HAP-1 (cell line): ENCODE results near the gene CRYBG2.

Experiments
- DNase-seq, 2 experiments: peaks; one replicate each; pipeline ENCODE4 v3.0.0-alpha.2; 2016 to 2020; ENCODE audit warnings: low spot score in 2 of 2
- H3K27me3 ChIP-seq: fragments of 250-450 bp; sonication (Bioruptor Pico); 2 replicates; pipeline ENCODE4 v1.5.1; 2020; ENCODE audit warnings: low read depth, mild to moderate bottlenecking, moderate library complexity
- H3K36me3 ChIP-seq: fragments of 250-450 bp; sonication (Bioruptor Pico); replicated peaks from 2 replicates; pipeline ENCODE4 v1.5.1; 2020; ENCODE audit warnings: mild to moderate bottlenecking
- H3K4me1 ChIP-seq: fragments of 250-450 bp; sonication (Bioruptor Pico); 2 replicates; pipeline ENCODE4 v1.5.1; 2020; ENCODE audit warnings: mild to moderate bottlenecking
- H3K4me3 ChIP-seq: fragments of 250-450 bp; sonication (Bioruptor Pico); 2 replicates; pipeline ENCODE4 v1.5.1; 2020; ENCODE audit warnings: mild to moderate bottlenecking, moderate library complexity
- H3K9me3 ChIP-seq: fragments of 250-450 bp; sonication (Bioruptor Pico); 2 replicates; pipeline ENCODE4 v1.5.1; 2020; ENCODE audit warnings: mild to moderate bottlenecking, moderate library complexity
- in situ Hi-C: fragments of 300-500 bp; cut with MboI; formaldehyde crosslinking; loops from 3 replicates; pipeline ENCODE4 v1.14.3; 2020; ENCODE audit warnings: low sequenced_read_pairs, inconsistent platforms, mixed read lengths

Gene CRYBG2

DNA sequence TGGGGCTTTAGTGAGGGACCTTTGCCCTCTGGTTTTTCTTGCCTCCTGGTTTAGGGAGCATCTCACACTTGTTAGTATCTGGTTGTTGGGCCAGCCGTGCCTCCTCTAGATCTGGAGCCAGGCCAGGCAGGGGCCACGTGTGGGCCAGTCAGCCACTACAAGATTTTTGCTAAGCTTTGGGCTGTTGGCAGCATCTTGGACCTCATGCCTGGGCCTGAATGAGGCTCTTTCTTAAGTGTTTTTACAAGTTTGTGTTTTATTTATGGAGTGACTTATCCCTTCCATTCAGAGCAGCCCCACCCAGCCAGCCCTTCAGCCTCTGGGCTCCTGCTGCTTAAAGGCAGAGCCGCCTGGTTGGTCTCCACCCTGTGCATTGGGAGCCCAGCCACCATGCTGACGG, 75.6 kb downstream of the CRYBG2 start:
- H3K27me3 ChIP-seq: no peaks in the 10 kb centered on the region
- H3K9me3 ChIP-seq: no peaks in the 10 kb centered on the region
- in situ Hi-C loops: no loop called here
- peaks cover 60% of the 10 kb centered on the region for H3K36me3 ChIP-seq
- DNase-seq: no peak
- H3K4me1 ChIP-seq: peaks cover 8% of the 10 kb centered on the region
- no peak overlapping the region for H3K4me3 ChIP-seq

GRCh38 chr1:26277719-26278118, 76.2 kb downstream of the CRYBG2 start:
- H3K9me3 ChIP-seq: no peaks in the 10 kb centered on the region
- peaks cover 8% of the 10 kb centered on the region for H3K4me1 ChIP-seq
- no peak for DNase-seq
- in situ Hi-C loops: no loop called here
- peaks cover 66% of the 10 kb centered on the region for H3K36me3 ChIP-seq
- H3K4me3 ChIP-seq: no peak overlapping the region
- no peaks in the 10 kb centered on the region for H3K27me3 ChIP-seq

DNA sequence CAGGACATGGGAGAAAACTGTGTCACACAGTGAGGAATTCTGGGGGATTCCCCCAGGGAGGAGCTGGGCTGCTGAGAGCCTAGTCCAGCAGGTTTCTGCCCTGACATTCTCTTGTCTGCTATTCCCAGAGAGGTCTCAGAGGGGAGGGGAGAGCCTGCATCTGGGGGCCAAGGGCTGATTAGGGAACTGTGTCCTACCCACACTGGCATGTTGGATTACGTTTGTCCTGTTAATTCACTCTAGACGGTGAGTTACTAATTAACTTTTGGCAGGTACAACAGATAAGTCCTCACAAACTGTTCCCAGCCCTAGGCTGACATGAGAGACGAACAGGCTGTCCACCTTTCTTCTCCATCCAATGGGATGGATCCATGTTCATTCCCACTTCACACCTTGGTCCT, 76.7 kb downstream of the CRYBG2 start:
- DNase-seq: no peak
- peaks cover 68% of the 10 kb centered on the region for H3K36me3 ChIP-seq
- H3K4me1 ChIP-seq: peaks cover 8% of the 10 kb centered on the region
- no peaks in the 10 kb centered on the region for H3K27me3 ChIP-seq
- no peaks in the 10 kb centered on the region for H3K9me3 ChIP-seq
- in situ Hi-C loops: no loop called here
- H3K4me3 ChIP-seq: no peak overlapping the region

DNA sequence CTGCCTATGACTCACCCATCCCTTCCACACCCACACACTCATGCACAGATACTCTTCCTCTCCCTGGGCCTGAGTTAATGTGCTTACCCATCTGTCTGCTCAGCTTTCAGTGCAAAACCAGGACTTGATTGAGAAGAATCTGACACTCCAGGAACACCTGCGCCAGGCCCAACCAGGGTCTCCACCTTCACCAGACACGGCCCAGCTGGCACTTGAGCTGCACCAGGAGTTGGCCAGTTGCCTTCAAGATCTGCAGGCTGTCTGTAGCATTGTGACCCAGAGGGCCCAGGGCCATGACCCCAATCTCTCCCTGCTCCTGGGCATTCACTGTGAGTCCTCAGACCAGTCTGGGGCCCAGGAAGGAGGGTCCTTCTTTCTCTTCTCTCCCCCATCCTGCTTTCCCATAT, 77.5 kb downstream of the CRYBG2 start:
- no peaks in the 10 kb centered on the region for H3K9me3 ChIP-seq
- H3K4me1 ChIP-seq: peaks cover 8% of the 10 kb centered on the region
- no peak for DNase-seq
- no peaks in the 10 kb centered on the region for H3K27me3 ChIP-seq
- H3K4me3 ChIP-seq: no peak overlapping the region
- peaks cover 74% of the 10 kb centered on the region for H3K36me3 ChIP-seq
- in situ Hi-C loops: no loop called here

DNA sequence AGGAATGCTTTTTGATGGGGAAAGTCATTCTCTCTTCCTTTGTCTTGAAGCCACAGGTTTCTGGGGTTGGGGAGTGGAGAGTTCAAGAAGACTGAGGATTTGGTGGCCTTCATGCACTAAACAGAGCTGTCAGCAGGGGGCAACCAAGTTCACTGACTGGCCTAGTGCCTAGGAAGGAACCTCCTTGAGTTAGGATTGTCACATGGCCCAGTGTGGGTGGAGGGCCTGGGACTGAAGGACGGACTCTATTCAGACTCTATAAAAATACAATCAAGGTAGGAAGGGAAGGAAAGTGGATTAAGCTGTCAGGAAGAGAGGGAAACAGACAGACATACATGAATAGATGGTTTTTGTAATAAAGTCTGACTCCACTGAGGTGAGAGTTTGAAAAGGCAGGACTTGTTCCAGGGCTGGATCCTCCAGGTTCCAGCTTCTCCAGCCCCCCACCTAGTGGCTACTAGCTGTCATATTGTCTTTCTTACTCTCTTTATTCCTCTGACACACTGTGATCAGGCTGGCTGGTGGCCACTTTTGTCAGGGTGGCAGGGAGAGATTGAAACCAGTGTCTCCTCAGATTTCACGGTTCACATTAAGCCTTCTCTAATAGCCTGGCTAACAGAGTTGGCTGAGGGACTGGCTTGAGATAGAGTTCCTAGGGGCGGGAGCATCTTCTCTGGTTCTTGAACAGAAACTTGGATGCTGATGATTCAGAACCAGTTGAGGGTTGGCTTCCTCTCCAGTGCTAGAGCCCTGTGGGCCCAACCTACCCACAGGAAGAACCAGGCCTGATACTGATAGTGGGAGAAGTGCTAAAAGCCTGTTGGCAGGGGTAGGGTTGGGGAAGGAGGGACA, 78.1 kb downstream of the CRYBG2 start:
- H3K4me3 ChIP-seq: no peak overlapping the region
- H3K36me3 ChIP-seq: peaks cover 77% of the 10 kb centered on the region
- in situ Hi-C loops: no loop called here
- H3K9me3 ChIP-seq: no peaks in the 10 kb centered on the region
- peak; percentile 78 to 88 for DNase-seq
- peaks cover 8% of the 10 kb centered on the region for H3K4me1 ChIP-seq
- no peaks in the 10 kb centered on the region for H3K27me3 ChIP-seq

GRCh38 chr1:26274801-26275425, 79.0 kb downstream of the CRYBG2 start:
- DNase-seq: no peak
- Histone ChIP-seq H3K4me1 (peaks cover 8% of the 10 kb centered on the region), H3K4me3 (no peak overlapping the region), H3K27me3 (no peaks in the 10 kb centered on the region), H3K9me3 (no peaks in the 10 kb centered on the region), H3K36me3 (peaks cover 86% of the 10 kb centered on the region)
- in situ Hi-C loops: no loop called here
